Body of pancreas (tissue), 4 donors: ENCODE measurements around the gene PDCD2L.

Experiments
- POLR2A ChIP-seq, 3 donors: fragments of 450-650 bp; IDR thresholded peaks; one replicate each; pipeline ENCODE4 v1.6.1; 2016; ENCODE audit warnings: antibody characterized with exemption in 3 of 3, mild to moderate bottlenecking in 2 of 3
- TF ChIP-seq, protein P1 (sequence below), 7 experiments: fragments of 450-650 bp in 4 of 7; fragments of 200-600 bp in 3 of 7; sonication (generic) in 3 of 7; IDR thresholded peaks; one replicate each; pipeline ENCODE4 v1.5.1; 2016 to 2019; ENCODE audit warnings: antibody characterized with exemption in 7 of 7

DNA sequence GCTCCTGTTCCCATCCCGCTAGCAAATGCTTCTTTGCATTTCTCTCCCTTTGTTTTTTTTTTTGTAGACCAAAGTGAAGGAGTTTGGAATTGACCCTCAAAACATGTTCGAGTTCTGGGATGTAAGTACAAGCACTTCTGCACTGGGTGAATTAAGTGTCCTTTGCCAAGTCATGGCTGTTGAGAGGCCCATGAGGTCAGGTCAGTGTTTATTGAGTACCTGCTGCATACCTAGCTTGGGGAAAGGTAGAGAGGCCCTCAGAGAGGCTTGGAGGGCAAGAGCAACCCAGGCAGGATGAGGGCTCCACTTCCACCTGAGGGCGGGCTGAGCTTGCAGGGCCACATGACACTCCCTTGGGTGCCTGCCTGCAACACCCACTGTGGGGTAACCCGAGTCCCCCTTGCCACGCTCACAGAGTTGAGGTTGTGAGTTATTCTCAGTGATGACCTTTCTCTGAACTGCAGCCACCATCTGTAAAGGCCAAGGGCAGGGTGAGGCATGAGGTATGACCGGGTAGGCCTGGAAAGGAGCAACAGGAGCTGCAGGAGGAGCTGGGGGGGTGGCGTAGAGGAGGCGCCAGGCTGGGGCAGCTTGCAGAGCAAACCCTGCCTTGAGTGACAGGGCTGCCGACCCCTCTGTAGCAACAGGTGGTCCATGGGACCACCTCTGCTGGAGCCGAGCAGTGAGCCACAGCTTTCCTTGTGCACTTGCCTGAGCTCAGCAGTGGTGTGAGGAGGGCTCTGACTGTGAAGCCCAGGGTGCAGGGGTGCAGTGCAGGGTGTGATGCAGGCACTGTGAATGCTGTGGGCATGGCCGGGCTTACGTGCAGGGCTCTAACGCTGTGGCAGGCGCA is 22.6 kb upstream of the PDCD2L start:
- TF ChIP-seq POLR2A (IDR thresholded peaks at IDR 0.05): no peak
- TF ChIP-seq, protein P1, sequence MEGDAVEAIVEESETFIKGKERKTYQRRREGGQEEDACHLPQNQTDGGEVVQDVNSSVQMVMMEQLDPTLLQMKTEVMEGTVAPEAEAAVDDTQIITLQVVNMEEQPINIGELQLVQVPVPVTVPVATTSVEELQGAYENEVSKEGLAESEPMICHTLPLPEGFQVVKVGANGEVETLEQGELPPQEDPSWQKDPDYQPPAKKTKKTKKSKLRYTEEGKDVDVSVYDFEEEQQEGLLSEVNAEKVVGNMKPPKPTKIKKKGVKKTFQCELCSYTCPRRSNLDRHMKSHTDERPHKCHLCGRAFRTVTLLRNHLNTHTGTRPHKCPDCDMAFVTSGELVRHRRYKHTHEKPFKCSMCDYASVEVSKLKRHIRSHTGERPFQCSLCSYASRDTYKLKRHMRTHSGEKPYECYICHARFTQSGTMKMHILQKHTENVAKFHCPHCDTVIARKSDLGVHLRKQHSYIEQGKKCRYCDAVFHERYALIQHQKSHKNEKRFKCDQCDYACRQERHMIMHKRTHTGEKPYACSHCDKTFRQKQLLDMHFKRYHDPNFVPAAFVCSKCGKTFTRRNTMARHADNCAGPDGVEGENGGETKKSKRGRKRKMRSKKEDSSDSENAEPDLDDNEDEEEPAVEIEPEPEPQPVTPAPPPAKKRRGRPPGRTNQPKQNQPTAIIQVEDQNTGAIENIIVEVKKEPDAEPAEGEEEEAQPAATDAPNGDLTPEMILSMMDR (IDR thresholded peaks at IDR 0.05): no peak
